T-helper 2 cell treated with Interferon-gamma antibody and Interleukin-4, amounts not matched to agents 5 μg/mL and 100 μg/mL, for 36 hours (primary cell): ENCODE measurements around the gene TRIM16.
"Not testable (repeated sequence)": the region's sequence is repeated elsewhere in the genome, so short reads cannot be mapped to it uniquely, and the experiment has no call there.

Experiments used
- DNase-seq: peaks from one replicate; pipeline ENCODE4 v3.0.0; 2021; ENCODE audit warnings: low spot score
- H3K27ac Mint-ChIP-seq: one replicate; pipeline ENCODE4 v1.8.0; 2021; ENCODE audit warnings: mild to moderate bottlenecking, mixed read lengths
- H3K27me3 Mint-ChIP-seq: one replicate; pipeline ENCODE4 v1.8.0; 2021; ENCODE audit warnings: low read depth, mixed read lengths
- H3K36me3 Mint-ChIP-seq: one replicate; pipeline ENCODE4 v1.8.0; 2021; ENCODE audit warnings: low read depth, mixed read lengths
- H3K4me1 Mint-ChIP-seq: one replicate; pipeline ENCODE4 v1.8.0; 2021; ENCODE audit warnings: low read depth, mixed read lengths
- H3K4me3 Mint-ChIP-seq: one replicate; pipeline ENCODE4 v1.8.0; 2022; ENCODE audit warnings: mild to moderate bottlenecking, moderate library complexity, mixed read lengths
- H3K9me3 Mint-ChIP-seq: one replicate; pipeline ENCODE4 v1.8.0; 2021; ENCODE audit warnings: mixed read lengths

Gene TRIM16

GRCh38 chr17:15650741-15651582, 33.1 kb downstream of the TRIM16 start:
- DNase-seq: no peak
- Mint-ChIP-seq H3K27ac (peak overlapping the region; percentile 73), H3K9me3 (no peaks in the 10 kb centered on the region), H3K4me3 (peak overlapping the region; percentile 72), H3K4me1 (peaks cover 17% of the 10 kb centered on the region), H3K36me3 (peaks cover 4% of the 10 kb centered on the region), H3K27me3 (no peaks in the 10 kb centered on the region)

- no peak for DNase-seq
- peak overlapping the region; percentile 72 for H3K4me3 Mint-ChIP-seq
- no peaks in the 10 kb centered on the region for H3K27me3 Mint-ChIP-seq
- no peak overlapping the region for H3K27ac Mint-ChIP-seq
- peaks cover 25% of the 10 kb centered on the region for H3K4me1 Mint-ChIP-seq
- peaks cover 4% of the 10 kb centered on the region for H3K36me3 Mint-ChIP-seq
- H3K9me3 Mint-ChIP-seq: no peaks in the 10 kb centered on the region
Measured at GRCh38 chr17:15649861-15650421, 34.2 kb downstream of the TRIM16 start.

- Mint-ChIP-seq H3K27ac (no peak overlapping the region), H3K4me3 (peak overlapping the region; percentile 10), H3K4me1 (peaks cover 25% of the 10 kb centered on the region), H3K27me3 (no peaks in the 10 kb centered on the region), H3K9me3 (no peaks in the 10 kb centered on the region), H3K36me3 (peaks cover 4% of the 10 kb centered on the region)
- no peak for DNase-seq
Measured at GRCh38 chr17:15648386-15648785, 35.7 kb downstream of the TRIM16 start.

- not testable (repeated sequence) for H3K27me3 Mint-ChIP-seq, H3K9me3 Mint-ChIP-seq, H3K4me3 Mint-ChIP-seq, H3K36me3 Mint-ChIP-seq, DNase-seq
- Mint-ChIP-seq H3K27ac (peak overlapping the region; percentile 36), H3K4me1 (peaks cover 17% of the 10 kb centered on the region)
Measured at GRCh38 chr17:15645942-15646312, 38.2 kb downstream of the TRIM16 start.

- not testable (repeated sequence) for H3K4me3 Mint-ChIP-seq, H3K9me3 Mint-ChIP-seq, H3K36me3 Mint-ChIP-seq, DNase-seq, H3K27me3 Mint-ChIP-seq
- peaks cover 12% of the 10 kb centered on the region for H3K4me1 Mint-ChIP-seq
- H3K27ac Mint-ChIP-seq: peak overlapping the region; percentile 36
Measured at GRCh38 chr17:15645099-15645941, 38.8 kb downstream of the TRIM16 start.

GRCh38 chr17:15642505-15643251, 41.4 kb downstream of the TRIM16 start:
- not testable (repeated sequence) for H3K27me3 Mint-ChIP-seq, H3K4me1 Mint-ChIP-seq, H3K27ac Mint-ChIP-seq, H3K9me3 Mint-ChIP-seq, H3K4me3 Mint-ChIP-seq, H3K36me3 Mint-ChIP-seq, DNase-seq

GRCh38 chr17:15642014-15642413, 42.1 kb downstream of the TRIM16 start:
- H3K36me3 Mint-ChIP-seq, H3K4me3 Mint-ChIP-seq, DNase-seq, H3K9me3 Mint-ChIP-seq, H3K27ac Mint-ChIP-seq, H3K27me3 Mint-ChIP-seq, H3K4me1 Mint-ChIP-seq: not testable (repeated sequence)

GRCh38 chr17:15630930-15631453, 53.1 kb downstream of the TRIM16 start:
- H3K4me1 Mint-ChIP-seq, DNase-seq, H3K27ac Mint-ChIP-seq, H3K4me3 Mint-ChIP-seq, H3K27me3 Mint-ChIP-seq, H3K9me3 Mint-ChIP-seq: not testable (repeated sequence)
- H3K36me3 Mint-ChIP-seq: peaks cover 11% of the 10 kb centered on the region

- H3K36me3 Mint-ChIP-seq, H3K9me3 Mint-ChIP-seq, DNase-seq, H3K27me3 Mint-ChIP-seq, H3K4me1 Mint-ChIP-seq, H3K4me3 Mint-ChIP-seq, H3K27ac Mint-ChIP-seq: not testable (repeated sequence)
Measured at GRCh38 chr17:15629991-15630390, 54.1 kb downstream of the TRIM16 start.

GRCh38 chr17:15623661-15624209, 60.4 kb downstream of the TRIM16 start:
- not testable (repeated sequence) for DNase-seq, H3K4me3 Mint-ChIP-seq, H3K36me3 Mint-ChIP-seq, H3K9me3 Mint-ChIP-seq, H3K4me1 Mint-ChIP-seq, H3K27me3 Mint-ChIP-seq, H3K27ac Mint-ChIP-seq

GRCh38 chr17:15623255-15623654, 60.9 kb downstream of the TRIM16 start:
- not testable (repeated sequence) for H3K9me3 Mint-ChIP-seq, H3K4me1 Mint-ChIP-seq, H3K27ac Mint-ChIP-seq, DNase-seq, H3K27me3 Mint-ChIP-seq, H3K36me3 Mint-ChIP-seq, H3K4me3 Mint-ChIP-seq

- H3K27ac Mint-ChIP-seq: not testable (repeated sequence)
Measured at GRCh38 chr17:15622124-15622523, 62.0 kb downstream of the TRIM16 start.

GRCh38 chr17:15619331-15620058, 64.6 kb downstream of the TRIM16 start, which contains the start of gene FBXW10B:
Gene FBXW10B (minus strand): TSS chr17:15619704. CDS start chr17:15619512, 192 bp downstream.
- not testable (repeated sequence) for H3K36me3 Mint-ChIP-seq, DNase-seq, H3K27me3 Mint-ChIP-seq, H3K9me3 Mint-ChIP-seq, H3K4me1 Mint-ChIP-seq, H3K4me3 Mint-ChIP-seq, H3K27ac Mint-ChIP-seq

More at GRCh38 chr17:15622124-15622523, 62.0 kb downstream of the TRIM16 start:
- not testable (repeated sequence) for DNase-seq, H3K4me1 Mint-ChIP-seq, H3K27me3 Mint-ChIP-seq, H3K36me3 Mint-ChIP-seq, H3K9me3 Mint-ChIP-seq, H3K4me3 Mint-ChIP-seq
